Adrenal gland (tissue), 12 donors: ENCODE data around the gene MAST4. TPM values are rescaled to one million over a fixed set of nuclear protein-coding genes. Genes with fewer than 3 reads are reported as not detected.
A peak's percentile ranks its signal among the peaks of the same experiment; 100 is the strongest.

ENCODE experiments used
- DNase-seq, 7 donors: peaks; one replicate each; pipeline ENCODE4 v3.0.0-alpha.2; 2019 to 2020
- H3K27ac ChIP-seq, 5 donors: fragments of 200-600 bp; sonication (generic) in 4 of 5; 1 replicate in 3 of 5; 2 replicates in 2 of 5; pipeline versions ENCODE4 v1.5.1 to v1.8.0; 2016 to 2020; ENCODE audit warnings: mild to moderate bottlenecking in 1 of 5
- H3K27me3 ChIP-seq: fragments of 200-600 bp; 2 replicates; pipeline ENCODE4 v1.8.0; 2021
- H3K36me3 ChIP-seq, 2 donors: fragments of 200-600 bp; replicated peaks in 1 of 2; 1 replicate in 1 of 2; 2 replicates in 1 of 2; pipeline versions ENCODE4 v1.5.1 to v1.8.0; 2018 to 2022
- H3K4me1 ChIP-seq, 2 donors: fragments of 200-600 bp; replicated peaks in 1 of 2; 1 replicate in 1 of 2; 2 replicates in 1 of 2; pipeline versions ENCODE4 v1.5.1 to v1.8.0; 2018 to 2021
- H3K4me3 ChIP-seq, 4 donors: fragments of 200-600 bp; sonication (generic) in 3 of 4; one replicate each; pipeline ENCODE4 v1.5.1; 2016 to 2018
- H3K9me3 ChIP-seq, 3 donors: fragments of 200-600 bp; sonication (generic) in 1 of 3; replicated peaks in 1 of 3; 1 replicate in 2 of 3; 2 replicates in 1 of 3; pipeline versions ENCODE4 v1.5.1 to v1.8.0; 2016 to 2021
- POLR2A ChIP-seq, 2 donors: fragments of 450-650 bp; IDR thresholded peaks; one replicate each; pipeline ENCODE4 v1.6.1; 2017; ENCODE audit warnings: antibody characterized with exemption in 2 of 2, mild to moderate bottlenecking in 2 of 2, moderate library complexity in 1 of 2
- WGBS, 4 donors: extraction: QIAGEN DNeasy Blood & Tissue Kit in 2 of 4; methylation state at CpG; one replicate each; pipeline versions ENCODE4 v1.1.5 to v1.1.7; 2013 to 2017; 5-methylcytosine and 5-hydroxymethylcytosine counted together
- intact Hi-C, 2 donors: fragments of 100-400 bp; cut with DNase I; formaldehyde crosslinking; loops; one replicate each; pipeline versions ENCODE4 v1.14.1 to v1.15.0; 2022 to 2023
- polyA plus RNA-seq, 3 donors: library from polyadenylated mRNA; stranded (reverse); fragments of 200-250 nt in 2 of 3; fragments of 350-450 nt in 1 of 3; fragmentation: Illumina TruSeq in 1 of 3; extraction: RNeasy Lipid Tissue Mini Kit (QIAGEN cat#74804) in 1 of 3; gene quantifications; one replicate each; pipeline ENCODE4 v1.2.3, GENCODE V29; 2013 to 2014
- total RNA-seq, 9 donors: library from RNA; depleted of rRNA in 4 of 9; stranded (reverse); fragments of >200 nt in 4 of 9; fragments of 120-200 nt in 1 of 9; fragmentation: NEBNext Ultra II Directional in 1 of 9; extraction: Animal tissue kit (Norgen Biotek cat#: 25700) in 1 of 9; gene quantifications; one replicate each; pipeline versions ENCODE4 v1.1.0 to v1.2.4, GENCODE V29; 2013 to 2023
- TF ChIP-seq, protein P1 (sequence below), 6 experiments: fragments of 450-650 bp in 4 of 6; fragments of 200-600 bp in 2 of 6; sonication (generic) in 1 of 6; IDR thresholded peaks; 1 replicate in 5 of 6; 2 replicates in 1 of 6; pipeline versions ENCODE4 v1.5.1 to v1.8.0; 2016 to 2021; ENCODE audit warnings: antibody characterized with exemption in 6 of 6, mild to moderate bottlenecking in 2 of 6, moderate library complexity in 1 of 6
- donor health status: healthy with polysubstance abuse.
- donor health status: Bipolar disorder and iron deficiency.
- donor health status: DM: yes; HTN: yes; CAD: no.
- donor health status: DM: no; HTN: no; CAD: no.
- donor health status: DM: no; HTN: no; CAD: no.
- donor health status: DM: yes; HTN: yes; CAD: no.

MAST4 gene
- total and polyA plus RNA-seq, 12 donors: 12.3 to 95.0 (median 42.8) TPM

DNA sequence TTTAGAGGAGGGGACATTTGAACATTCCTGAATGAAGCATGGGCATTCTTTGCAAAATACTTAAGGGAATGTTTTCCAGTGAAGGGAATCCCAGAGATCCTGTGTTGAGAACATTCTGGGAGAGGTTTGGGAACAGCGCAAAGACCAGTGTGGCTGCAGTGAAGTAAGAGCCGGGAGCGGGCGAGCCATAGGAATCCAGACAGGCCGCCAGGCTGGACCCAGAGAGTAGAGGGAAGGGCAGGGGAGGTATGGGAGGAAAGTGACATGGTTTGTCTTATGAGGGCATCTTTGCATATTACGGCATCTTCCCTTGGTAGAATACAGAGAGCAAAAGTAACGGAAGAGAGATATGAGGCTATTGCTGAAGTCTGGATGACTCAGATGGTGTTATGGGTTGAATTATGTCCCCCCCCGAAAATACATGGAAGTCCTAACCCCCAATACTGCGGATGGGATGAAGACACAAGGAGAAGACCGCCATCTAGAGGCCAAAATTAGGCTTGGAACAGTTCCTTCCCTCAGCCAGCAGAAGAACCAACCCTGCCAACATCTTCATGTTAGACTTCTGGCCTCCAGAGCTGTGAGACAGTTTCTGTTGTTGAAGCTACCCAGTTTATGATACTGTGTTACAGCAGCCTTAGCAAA lies 268.2 kb downstream of the MAST4 start:
- Histone ChIP-seq H3K4me3 (no peak overlapping the region), H3K27ac (no peak overlapping the region), H3K36me3 (no peaks in the 10 kb centered on the region), H3K4me1 (peaks cover 6 to 7% of the 10 kb centered on the region in 2 donors), H3K9me3 (no peaks in the 10 kb centered on the region), H3K27me3 (no peaks in the 10 kb centered on the region)
- DNase-seq: peak in 2 of 7 donors; percentile 21 to 36
- no peak for TF ChIP-seq POLR2A (IDR thresholded peaks at IDR 0.05)
- TF ChIP-seq, protein P1, sequence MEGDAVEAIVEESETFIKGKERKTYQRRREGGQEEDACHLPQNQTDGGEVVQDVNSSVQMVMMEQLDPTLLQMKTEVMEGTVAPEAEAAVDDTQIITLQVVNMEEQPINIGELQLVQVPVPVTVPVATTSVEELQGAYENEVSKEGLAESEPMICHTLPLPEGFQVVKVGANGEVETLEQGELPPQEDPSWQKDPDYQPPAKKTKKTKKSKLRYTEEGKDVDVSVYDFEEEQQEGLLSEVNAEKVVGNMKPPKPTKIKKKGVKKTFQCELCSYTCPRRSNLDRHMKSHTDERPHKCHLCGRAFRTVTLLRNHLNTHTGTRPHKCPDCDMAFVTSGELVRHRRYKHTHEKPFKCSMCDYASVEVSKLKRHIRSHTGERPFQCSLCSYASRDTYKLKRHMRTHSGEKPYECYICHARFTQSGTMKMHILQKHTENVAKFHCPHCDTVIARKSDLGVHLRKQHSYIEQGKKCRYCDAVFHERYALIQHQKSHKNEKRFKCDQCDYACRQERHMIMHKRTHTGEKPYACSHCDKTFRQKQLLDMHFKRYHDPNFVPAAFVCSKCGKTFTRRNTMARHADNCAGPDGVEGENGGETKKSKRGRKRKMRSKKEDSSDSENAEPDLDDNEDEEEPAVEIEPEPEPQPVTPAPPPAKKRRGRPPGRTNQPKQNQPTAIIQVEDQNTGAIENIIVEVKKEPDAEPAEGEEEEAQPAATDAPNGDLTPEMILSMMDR (IDR thresholded peaks at IDR 0.05): peak; percentile 9 to 55 (median 32)
- intact Hi-C loops: loop anchor here in 1 of 2 donors (10.0 kb wide), 1 partner anchor 50 kb away; no protein-coding TSS in a partner anchor
- WGBS, 4 donors: 68 to 87% (median 72%) methylated on average over 9 to 10 of the region's 10 CpGs

DNA sequence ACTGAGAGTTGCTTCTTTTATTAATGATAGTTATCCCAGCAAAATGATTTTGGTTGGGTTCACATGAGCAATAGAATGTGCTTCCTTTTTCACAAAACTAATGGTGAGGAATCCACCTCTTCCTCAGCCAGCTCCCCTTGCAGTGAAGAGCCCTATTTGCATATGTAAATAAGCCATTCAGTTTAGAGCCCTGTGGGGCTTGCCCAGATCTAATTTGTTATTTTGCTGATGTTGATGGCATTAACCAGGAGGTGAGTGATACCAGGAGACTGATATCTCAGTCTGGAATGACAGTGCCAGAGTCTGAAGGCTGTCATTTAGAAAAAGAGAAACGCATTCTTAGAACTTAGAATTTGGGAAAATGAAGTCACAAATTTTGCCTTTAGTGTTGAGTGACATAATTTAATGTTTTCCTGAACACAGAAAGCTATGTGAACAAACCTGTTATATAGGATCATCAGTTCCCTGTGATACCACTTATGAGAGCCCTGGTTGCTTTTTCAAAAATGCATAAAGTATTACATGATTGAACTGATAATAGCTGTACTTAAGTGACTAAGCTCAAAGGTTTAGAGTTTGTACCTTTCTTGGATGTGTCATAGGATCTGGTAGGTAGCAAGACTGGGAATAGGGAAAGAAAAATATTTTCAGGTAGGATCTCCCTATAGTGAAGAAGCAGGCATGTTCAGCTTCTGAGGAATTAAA lies 271.6 kb downstream of the MAST4 start:
- Histone ChIP-seq H3K4me1 (no peaks in the 10 kb centered on the region), H3K4me3 (no peak overlapping the region), H3K9me3 (no peaks in the 10 kb centered on the region), H3K27me3 (no peaks in the 10 kb centered on the region), H3K27ac (no peak overlapping the region), H3K36me3 (no peaks in the 10 kb centered on the region)
- DNase-seq: no peak
- WGBS, 4 donors: 74 to 92% (median 79%) methylated on average over 1 of the region's 1 CpG
- TF ChIP-seq, protein P1 (IDR thresholded peaks at IDR 0.05): no peak
- no peak for TF ChIP-seq POLR2A (IDR thresholded peaks at IDR 0.05)
- intact Hi-C loops: loop anchor here in 1 of 2 donors (10.0 kb wide), 1 partner anchor 53 kb away; no protein-coding TSS in a partner anchor

DNA sequence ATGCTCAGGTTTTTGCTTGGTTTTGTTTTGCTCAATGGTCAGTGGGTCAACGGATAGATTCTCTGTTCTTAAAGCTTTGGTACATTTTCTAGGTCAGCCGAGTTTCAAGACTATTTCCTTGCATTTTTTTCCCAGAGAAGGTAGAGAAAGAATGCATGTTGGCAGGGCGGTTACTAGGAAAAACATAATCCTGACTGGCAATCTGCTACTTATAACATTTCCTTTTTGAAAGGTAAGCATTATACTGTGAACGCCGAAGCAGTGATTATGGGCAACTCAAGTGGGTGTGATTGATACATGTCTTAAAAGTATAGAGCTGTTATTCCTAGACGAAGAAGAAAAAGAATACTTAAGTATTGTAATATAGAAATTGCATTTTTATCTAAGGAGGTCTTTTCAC lies 273.2 kb downstream of the MAST4 start:
- Histone ChIP-seq H3K27ac (no peak overlapping the region), H3K4me3 (no peak overlapping the region), H3K27me3 (no peaks in the 10 kb centered on the region), H3K36me3 (no peaks in the 10 kb centered on the region), H3K4me1 (no peaks in the 10 kb centered on the region), H3K9me3 (no peaks in the 10 kb centered on the region)
- WGBS, 4 donors: 84 to 96% (median 89%) methylated on average over 6 of the region's 6 CpGs
- DNase-seq: no peak
- no peak for TF ChIP-seq POLR2A (IDR thresholded peaks at IDR 0.05)
- TF ChIP-seq, protein P1 (IDR thresholded peaks at IDR 0.05): no peak
- intact Hi-C loops: loop anchor here in 1 of 2 donors (10.0 kb wide), 1 partner anchor 55 kb away; no protein-coding TSS in a partner anchor

DNA sequence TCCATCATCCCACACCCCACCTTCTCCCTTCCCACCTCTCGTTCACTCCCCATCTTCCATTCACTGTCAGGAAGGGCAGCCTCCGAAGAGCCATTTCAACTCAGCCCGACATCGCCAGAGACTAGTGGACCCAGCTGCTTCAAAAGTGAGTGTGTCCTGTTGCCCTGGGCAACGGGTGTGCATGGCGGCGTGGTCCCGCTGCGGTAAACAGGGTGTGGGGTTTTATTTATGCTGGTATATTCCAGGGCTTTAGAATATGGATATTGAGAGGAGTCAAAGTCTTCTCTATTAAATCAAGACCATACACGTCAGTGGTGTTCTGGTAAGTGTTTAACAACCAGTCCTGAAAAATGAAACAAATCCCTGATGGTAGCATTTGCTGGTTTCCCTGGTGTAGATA lies 274.5 kb downstream of the MAST4 start:
- Histone ChIP-seq H3K4me3 (no peak overlapping the region), H3K27ac (no peak overlapping the region), H3K4me1 (no peaks in the 10 kb centered on the region), H3K36me3 (no peaks in the 10 kb centered on the region), H3K27me3 (no peaks in the 10 kb centered on the region), H3K9me3 (no peaks in the 10 kb centered on the region)
- DNase-seq: no peak
- no peak for TF ChIP-seq POLR2A (IDR thresholded peaks at IDR 0.05)
- TF ChIP-seq, protein P1 (IDR thresholded peaks at IDR 0.05): no peak
- intact Hi-C loops: loop anchor here in 1 of 2 donors (5.0 kb wide), 1 partner anchor 58 kb away; no protein-coding TSS in a partner anchor
- 95 to 99% (median 97%) methylated on average over 10 of the region's 10 CpGs for WGBS, 4 donors
